GM19025 (cell line): ENCODE data around the gene IZUMO2.

Experiments used
- ATAC-seq: cut with Tn5 transposase; IDR thresholded peaks from one replicate; pipeline ENCODE4 v1.9.1; 2021; ENCODE audit warnings: mild to moderate bottlenecking, low read depth, moderate library complexity; ENCODE audit not compliant: unreplicated experiment

IZUMO2 gene

GRCh38 chr19:50162988-50163387 lies at the start of gene IZUMO2:
IZUMO2 (minus strand) TSS chr19:50163281; CDS start chr19:50163194, 87 bp downstream.
- ATAC-seq = no peak

- ATAC-seq = no peak
Measured at GRCh38 chr19:50210425-50210824, 47.3 kb upstream of the IZUMO2 start.

- ATAC-seq = no peak
Measured at GRCh38 chr19:50209131-50209530, 46.0 kb upstream of the IZUMO2 start.

- ATAC-seq = no peak
Measured at GRCh38 chr19:50207730-50208129, 44.6 kb upstream of the IZUMO2 start.

- no peak for ATAC-seq
Measured at GRCh38 chr19:50206191-50206590, 43.1 kb upstream of the IZUMO2 start.

- ATAC-seq = no peak
Measured at GRCh38 chr19:50205681-50206138, 42.6 kb upstream of the IZUMO2 start.

GRCh38 chr19:50204811-50205675 lies 42.0 kb upstream of the IZUMO2 start:
- no peak for ATAC-seq

GRCh38 chr19:50204081-50204428 lies 41.0 kb upstream of the IZUMO2 start:
- ATAC-seq = no peak

GRCh38 chr19:50203281-50204080 lies 40.4 kb upstream of the IZUMO2 start, which contains the start of gene MYH14:
MYH14 (plus strand) TSS chr19:50203622; CDS start chr19:50210366, 6,744 bp downstream.
- no peak for ATAC-seq

GRCh38 chr19:50202962-50203280 lies 39.8 kb upstream of the IZUMO2 start:
- ATAC-seq = no peak

GRCh38 chr19:50202386-50202785 lies 39.3 kb upstream of the IZUMO2 start:
- ATAC-seq = no peak

- ATAC-seq = no peak
Measured at GRCh38 chr19:50199259-50199555, 36.1 kb upstream of the IZUMO2 start.

GRCh38 chr19:50198431-50199258 lies 35.6 kb upstream of the IZUMO2 start:
- ATAC-seq = no peak

GRCh38 chr19:50197348-50197747 lies 34.3 kb upstream of the IZUMO2 start:
- no peak for ATAC-seq

GRCh38 chr19:50196322-50196932 lies 33.3 kb upstream of the IZUMO2 start:
- no peak for ATAC-seq

- no peak for ATAC-seq
Measured at GRCh38 chr19:50195224-50195623, 32.1 kb upstream of the IZUMO2 start.

GRCh38 chr19:50192463-50193211 lies 29.6 kb upstream of the IZUMO2 start:
- ATAC-seq = no peak

- no peak for ATAC-seq
Measured at GRCh38 chr19:50191216-50191615, 28.1 kb upstream of the IZUMO2 start.

GRCh38 chr19:50190439-50190891 lies 27.4 kb upstream of the IZUMO2 start:
- no peak for ATAC-seq

- ATAC-seq = no peak
Measured at GRCh38 chr19:50189331-50189730, 26.2 kb upstream of the IZUMO2 start.
